ENCODE data around the gene NR3C1. TPM values are rescaled to one million over a fixed set of nuclear protein-coding genes. Genes with fewer than 3 reads are reported as not detected.
A peak's percentile ranks its signal among the peaks of the same experiment; 100 is the strongest.

Gene NR3C1
- total RNA-seq, 1 donor from 2014 or later, result 62.2 TPM

GRCh38 chr5:143355710-143356109 is 47.8 kb downstream of the NR3C1 start:
- H3K4me1 Mint-ChIP-seq, result peaks cover 44% of the 10 kb centered on the region
- H3K27me3 Mint-ChIP-seq, result no peaks in the 10 kb centered on the region
- no peak overlapping the region for H3K4me3 Mint-ChIP-seq
- H3K36me3 Mint-ChIP-seq (ENCODE audit: low read depth), result peaks cover 8% of the 10 kb centered on the region
- intact Hi-C loops (cut with micrococcal nuclease), result no loop called here
- no peak overlapping the region for H3K27ac Mint-ChIP-seq
- no peaks in the 10 kb centered on the region for H3K9me3 Mint-ChIP-seq
- no peak for DNase-seq

GRCh38 chr5:143354025-143354424 is 49.5 kb downstream of the NR3C1 start:
- no peaks in the 10 kb centered on the region for H3K9me3 Mint-ChIP-seq
- peaks cover 35% of the 10 kb centered on the region for H3K4me1 Mint-ChIP-seq
- peak overlapping the region; percentile 86 for H3K27ac Mint-ChIP-seq
- H3K4me3 Mint-ChIP-seq, result peak overlapping the region; percentile 83
- H3K27me3 Mint-ChIP-seq, result no peaks in the 10 kb centered on the region
- intact Hi-C loops (cut with micrococcal nuclease), result loop anchor here (5.0 kb wide), 4 partner anchors 37 to 473 kb away; no protein-coding TSS in a partner anchor
- H3K36me3 Mint-ChIP-seq (ENCODE audit: low read depth), result peaks cover 8% of the 10 kb centered on the region
- DNase-seq, result peak; percentile 69

- H3K4me3 Mint-ChIP-seq, result peak overlapping the region; percentile 83
- peak; percentile 80 for DNase-seq
- H3K9me3 Mint-ChIP-seq, result no peaks in the 10 kb centered on the region
- intact Hi-C loops (cut with micrococcal nuclease), result loop anchor here (5.0 kb wide), 4 partner anchors 35 to 475 kb away; no protein-coding TSS in a partner anchor
- H3K27me3 Mint-ChIP-seq, result no peaks in the 10 kb centered on the region
- peak overlapping the region; percentile 86 for H3K27ac Mint-ChIP-seq
- peaks cover 35% of the 10 kb centered on the region for H3K4me1 Mint-ChIP-seq
- peaks cover 9% of the 10 kb centered on the region for H3K36me3 Mint-ChIP-seq (ENCODE audit: low read depth)
Measured at GRCh38 chr5:143352691-143353090, 50.8 kb downstream of the NR3C1 start.

GRCh38 chr5:143350751-143351602 is 52.5 kb downstream of the NR3C1 start:
- H3K4me1 Mint-ChIP-seq, result peaks cover 42% of the 10 kb centered on the region
- no peaks in the 10 kb centered on the region for H3K27me3 Mint-ChIP-seq

GRCh38 chr5:143350341-143350740 is 53.1 kb downstream of the NR3C1 start:
- Mint-ChIP-seq H3K4me3 (no peak overlapping the region), H3K4me1 (peaks cover 41% of the 10 kb centered on the region), H3K27me3 (no peaks in the 10 kb centered on the region), H3K27ac (no peak overlapping the region), H3K36me3 (ENCODE audit: low read depth) (peaks cover 10% of the 10 kb centered on the region), H3K9me3 (no peaks in the 10 kb centered on the region)
- intact Hi-C loops (cut with micrococcal nuclease), result loop anchor here (1.0 to 5.0 kb wide), 8 partner anchors 8 to 477 kb away; no protein-coding TSS in a partner anchor
- no peak for DNase-seq

More at GRCh38 chr5:143350751-143351602, 52.5 kb downstream of the NR3C1 start:
- no peak for DNase-seq
- intact Hi-C loops (cut with micrococcal nuclease), result loop anchor here (1.0 to 5.0 kb wide), 9 partner anchors 9 to 476 kb away; no protein-coding TSS in a partner anchor
- H3K4me3 Mint-ChIP-seq, result no peak overlapping the region
- no peak overlapping the region for H3K27ac Mint-ChIP-seq
- peaks cover 12% of the 10 kb centered on the region for H3K36me3 Mint-ChIP-seq (ENCODE audit: low read depth)
- H3K9me3 Mint-ChIP-seq, result no peaks in the 10 kb centered on the region

GRCh38 chr5:143349177-143349576 is 54.3 kb downstream of the NR3C1 start:
- Mint-ChIP-seq H3K27me3 (no peaks in the 10 kb centered on the region), H3K4me3 (no peak overlapping the region), H3K36me3 (ENCODE audit: low read depth) (peaks cover 12% of the 10 kb centered on the region), H3K9me3 (no peaks in the 10 kb centered on the region), H3K4me1 (peaks cover 39% of the 10 kb centered on the region), H3K27ac (no peak overlapping the region)
- intact Hi-C loops (cut with micrococcal nuclease), result no loop called here
- DNase-seq, result no peak

GRCh38 chr5:143347698-143348344 is 55.7 kb downstream of the NR3C1 start:
- Mint-ChIP-seq H3K4me3 (no peak overlapping the region), H3K27ac (no peak overlapping the region), H3K36me3 (ENCODE audit: low read depth) (peaks cover 11% of the 10 kb centered on the region), H3K27me3 (no peaks in the 10 kb centered on the region), H3K4me1 (peaks cover 30% of the 10 kb centered on the region), H3K9me3 (no peaks in the 10 kb centered on the region)
- DNase-seq, result no peak
- intact Hi-C loops (cut with micrococcal nuclease), result no loop called here

GRCh38 chr5:143347046-143347445 is 56.4 kb downstream of the NR3C1 start:
- Mint-ChIP-seq H3K27me3 (no peaks in the 10 kb centered on the region), H3K4me3 (no peak overlapping the region), H3K27ac (no peak overlapping the region), H3K36me3 (ENCODE audit: low read depth) (peaks cover 17% of the 10 kb centered on the region), H3K4me1 (peaks cover 34% of the 10 kb centered on the region), H3K9me3 (no peaks in the 10 kb centered on the region)
- intact Hi-C loops (cut with micrococcal nuclease), result no loop called here
- DNase-seq, result no peak

GRCh38 chr5:143345671-143346440 is 57.6 kb downstream of the NR3C1 start:
- peaks cover 33% of the 10 kb centered on the region for H3K4me1 Mint-ChIP-seq
- H3K9me3 Mint-ChIP-seq, result peaks cover 6% of the 10 kb centered on the region
- no peaks in the 10 kb centered on the region for H3K27me3 Mint-ChIP-seq
- intact Hi-C loops (cut with micrococcal nuclease), result no loop called here
- H3K27ac Mint-ChIP-seq, result no peak overlapping the region
- DNase-seq, result no peak
- H3K36me3 Mint-ChIP-seq (ENCODE audit: low read depth), result peaks cover 22% of the 10 kb centered on the region
- H3K4me3 Mint-ChIP-seq, result no peak overlapping the region

- intact Hi-C loops (cut with micrococcal nuclease), result no loop called here
- no peaks in the 10 kb centered on the region for H3K27me3 Mint-ChIP-seq
- H3K9me3 Mint-ChIP-seq, result peaks cover 6% of the 10 kb centered on the region
- no peak for DNase-seq
- no peak overlapping the region for H3K27ac Mint-ChIP-seq
- H3K4me1 Mint-ChIP-seq, result peaks cover 35% of the 10 kb centered on the region
- no peak overlapping the region for H3K4me3 Mint-ChIP-seq
- peaks cover 34% of the 10 kb centered on the region for H3K36me3 Mint-ChIP-seq (ENCODE audit: low read depth)
Measured at GRCh38 chr5:143343042-143343441, 60.4 kb downstream of the NR3C1 start.

GRCh38 chr5:143342607-143343006 is 60.9 kb downstream of the NR3C1 start:
- Mint-ChIP-seq H3K27me3 (no peaks in the 10 kb centered on the region), H3K4me1 (peaks cover 31% of the 10 kb centered on the region), H3K4me3 (no peak overlapping the region), H3K36me3 (ENCODE audit: low read depth) (peaks cover 31% of the 10 kb centered on the region), H3K9me3 (peaks cover 6% of the 10 kb centered on the region), H3K27ac (peak overlapping the region; percentile 2)
- intact Hi-C loops (cut with micrococcal nuclease), result loop anchor here (1.0 kb wide), 1 partner anchor 8 kb away; no protein-coding TSS in a partner anchor
- no peak for DNase-seq

- intact Hi-C loops (cut with micrococcal nuclease), result loop anchor here (1.0 kb wide), 1 partner anchor 8 kb away; no protein-coding TSS in a partner anchor
- H3K4me3 Mint-ChIP-seq, result no peak overlapping the region
- peaks cover 6% of the 10 kb centered on the region for H3K9me3 Mint-ChIP-seq
- DNase-seq, result no peak
- peaks cover 26% of the 10 kb centered on the region for H3K4me1 Mint-ChIP-seq
- no peaks in the 10 kb centered on the region for H3K27me3 Mint-ChIP-seq
- H3K27ac Mint-ChIP-seq, result no peak overlapping the region
- peaks cover 28% of the 10 kb centered on the region for H3K36me3 Mint-ChIP-seq (ENCODE audit: low read depth)
Measured at GRCh38 chr5:143341807-143342570, 61.5 kb downstream of the NR3C1 start.

Data from activated CD4-positive, alpha-beta T cell treated with anti-CD3 and anti-CD28 coated beads, Interleukin-2, amount 10 ng/mL, durations not matched to agents 24 days and 14 days (primary cell).